HUES6 (cell line): ENCODE results near the gene CETP.
"Not testable (repeated sequence)": the region's sequence is repeated elsewhere in the genome, so short reads cannot be mapped to it uniquely, and the experiment has no call there.

Experiments used
- H3K27ac ChIP-seq: 2 replicates; pipeline ENCODE4 v1.7.0; 2013; ENCODE audit warnings: low read depth, mild to moderate bottlenecking, low read length, inconsistent platforms
- H3K27me3 ChIP-seq: 2 replicates; pipeline ENCODE4 v1.6.1; 2013; ENCODE audit warnings: low read length; ENCODE audit not compliant: control insufficient read depth, insufficient read depth
- H3K36me3 ChIP-seq: 2 replicates; pipeline ENCODE4 v1.6.1; 2013; ENCODE audit warnings: low read length; ENCODE audit not compliant: control insufficient read depth, insufficient read depth
- H3K4me1 ChIP-seq: 2 replicates; pipeline ENCODE4 v1.6.1; 2013; ENCODE audit warnings: low read length; ENCODE audit not compliant: control insufficient read depth, insufficient read depth
- H3K4me3 ChIP-seq: 2 replicates; pipeline ENCODE4 v1.5.1; 2013; ENCODE audit warnings: low read depth, low read length
- H3K9ac ChIP-seq: one replicate; pipeline ENCODE4 v1.6.1; 2013; ENCODE audit warnings: mild to moderate bottlenecking, low read length
- H3K9me3 ChIP-seq: 2 replicates; pipeline ENCODE4 v1.6.1; 2013; ENCODE audit warnings: low read depth, low read length; ENCODE audit not compliant: control insufficient read depth, insufficient read depth

CETP gene

DNA sequence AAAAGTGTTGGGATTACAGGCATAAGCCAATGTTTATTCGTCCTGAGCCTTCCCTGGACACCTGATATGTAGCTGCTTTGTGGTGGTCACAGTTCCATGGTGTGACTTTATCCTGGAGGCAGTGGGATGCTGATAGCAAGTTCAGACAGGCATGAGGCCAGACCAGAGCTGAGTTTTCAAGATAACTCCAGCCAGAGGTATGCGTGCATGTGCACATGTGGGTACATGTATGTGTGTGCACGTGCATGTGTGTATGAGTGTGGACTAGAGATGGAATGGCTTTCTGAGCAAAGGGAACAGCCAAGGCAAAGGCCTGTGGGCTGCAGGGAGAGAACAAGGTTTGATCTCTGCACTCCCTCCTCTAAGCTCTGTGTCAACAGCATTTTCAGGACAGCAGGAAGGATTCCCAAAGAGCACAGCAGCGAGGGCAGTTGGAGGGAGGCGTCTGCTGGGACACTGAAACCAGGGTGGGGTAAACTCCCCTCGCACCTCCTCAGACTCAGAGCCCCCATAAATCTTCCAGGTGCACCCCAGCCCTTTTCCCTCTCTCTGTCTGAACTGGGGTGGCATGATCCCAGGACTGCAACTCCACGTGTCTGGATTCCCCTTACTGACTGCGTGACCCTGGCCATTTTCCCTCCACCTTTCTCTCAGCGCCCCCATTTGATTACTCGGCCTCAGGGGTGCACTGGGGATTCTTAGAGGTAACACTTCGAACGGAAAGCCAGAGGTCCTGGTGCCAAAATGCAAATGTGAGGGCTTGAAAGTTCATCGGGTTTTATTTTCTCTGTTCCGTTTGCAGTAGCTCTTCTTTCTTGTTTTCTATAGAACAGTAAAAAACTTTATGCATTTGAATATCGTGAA is 42.9 kb downstream of the CETP start:
- no peaks in the 10 kb centered on the region for H3K27me3 ChIP-seq
- no peak overlapping the region for H3K4me3 ChIP-seq
- no peaks in the 10 kb centered on the region for H3K36me3 ChIP-seq
- H3K4me1 ChIP-seq = peaks cover 2% of the 10 kb centered on the region; the same call in 1 of the 2 replicates
- H3K9me3 ChIP-seq = no peaks in the 10 kb centered on the region
- H3K27ac ChIP-seq = no peak overlapping the region
- H3K9ac ChIP-seq = no peak overlapping the region

- H3K4me3 ChIP-seq, H3K9ac ChIP-seq, H3K4me1 ChIP-seq, H3K9me3 ChIP-seq, H3K27ac ChIP-seq, H3K36me3 ChIP-seq, H3K27me3 ChIP-seq: not testable (repeated sequence)
Observed at GRCh38 chr16:57005597-57005996, 43.8 kb downstream of the CETP start.

- H3K9ac ChIP-seq = no peak overlapping the region
- H3K9me3 ChIP-seq = no peaks in the 10 kb centered on the region
- no peaks in the 10 kb centered on the region for H3K27me3 ChIP-seq
- no peaks in the 10 kb centered on the region for H3K36me3 ChIP-seq
- H3K4me1 ChIP-seq = no peaks in the 10 kb centered on the region
- no peak overlapping the region for H3K4me3 ChIP-seq
- no peak overlapping the region for H3K27ac ChIP-seq
Observed at GRCh38 chr16:57007050-57007449, 45.3 kb downstream of the CETP start.

DNA sequence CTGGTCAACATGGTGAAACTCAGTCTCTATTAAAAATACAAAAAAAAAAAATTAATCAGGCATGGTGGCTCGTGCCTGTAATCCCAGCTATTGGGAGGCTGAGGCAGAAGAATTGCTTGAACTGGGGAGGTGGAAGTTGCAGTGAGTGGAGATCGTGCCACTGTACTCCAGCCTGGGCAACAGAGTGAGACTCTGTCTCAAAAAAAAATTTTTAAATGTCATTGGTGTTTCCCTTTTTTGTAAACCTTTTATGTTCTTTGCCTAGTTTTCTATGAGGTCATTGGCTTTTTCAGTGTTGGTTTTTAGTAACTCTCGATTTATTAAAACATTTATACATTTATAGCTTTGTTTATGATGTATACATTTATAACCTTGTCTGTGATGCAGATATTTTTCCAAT is 45.8 kb downstream of the CETP start:
- Histone ChIP-seq H3K9me3 (no peaks in the 10 kb centered on the region), H3K4me1 (no peaks in the 10 kb centered on the region), H3K27me3 (no peaks in the 10 kb centered on the region), H3K9ac (no peak overlapping the region), H3K36me3 (no peaks in the 10 kb centered on the region), H3K4me3 (no peak overlapping the region), H3K27ac (no peak overlapping the region)

GRCh38 chr16:57008440-57008839 is 46.7 kb downstream of the CETP start:
- H3K9ac ChIP-seq = no peak overlapping the region
- no peaks in the 10 kb centered on the region for H3K27me3 ChIP-seq
- H3K4me1 ChIP-seq = no peaks in the 10 kb centered on the region
- no peaks in the 10 kb centered on the region for H3K36me3 ChIP-seq
- H3K4me3 ChIP-seq = no peak overlapping the region
- H3K27ac ChIP-seq = no peak overlapping the region
- no peaks in the 10 kb centered on the region for H3K9me3 ChIP-seq

DNA sequence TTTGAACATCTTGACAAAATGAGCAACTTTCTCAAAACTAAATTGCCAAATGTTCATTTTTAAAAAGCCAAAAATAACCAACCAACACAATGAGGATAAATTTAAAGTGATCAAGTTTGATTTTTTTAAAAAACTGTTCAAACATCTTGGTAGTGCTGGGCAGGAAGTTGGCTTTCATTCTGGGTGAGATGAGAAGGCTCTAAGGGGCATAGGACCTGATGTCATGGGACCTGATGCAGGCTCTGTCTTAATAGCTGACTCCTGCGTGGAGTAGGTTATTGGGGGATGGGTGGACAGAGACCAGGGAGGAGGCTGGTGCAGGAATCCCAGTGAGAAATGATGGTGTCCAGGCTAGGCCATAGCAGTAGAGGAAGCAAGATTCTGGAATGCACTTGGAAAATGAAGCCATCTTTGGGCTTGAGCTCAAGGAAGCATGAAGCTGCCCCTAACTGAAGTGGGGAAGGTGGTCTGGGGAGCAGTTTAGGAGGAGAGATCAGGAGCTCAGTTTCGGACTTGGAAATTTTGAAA is 48.0 kb downstream of the CETP start:
- H3K4me3 ChIP-seq = no peak overlapping the region
- no peaks in the 10 kb centered on the region for H3K4me1 ChIP-seq
- no peak overlapping the region for H3K27ac ChIP-seq
- no peaks in the 10 kb centered on the region for H3K9me3 ChIP-seq
- no peaks in the 10 kb centered on the region for H3K36me3 ChIP-seq
- H3K9ac ChIP-seq = no peak overlapping the region
- H3K27me3 ChIP-seq = no peaks in the 10 kb centered on the region

GRCh38 chr16:57012353-57012752 is 50.6 kb downstream of the CETP start:
- H3K4me1 ChIP-seq = no peaks in the 10 kb centered on the region
- no peaks in the 10 kb centered on the region for H3K9me3 ChIP-seq
- no peak overlapping the region for H3K27ac ChIP-seq
- H3K27me3 ChIP-seq = no peaks in the 10 kb centered on the region
- H3K36me3 ChIP-seq = no peaks in the 10 kb centered on the region
- H3K4me3 ChIP-seq = no peak overlapping the region
- no peak overlapping the region for H3K9ac ChIP-seq

DNA sequence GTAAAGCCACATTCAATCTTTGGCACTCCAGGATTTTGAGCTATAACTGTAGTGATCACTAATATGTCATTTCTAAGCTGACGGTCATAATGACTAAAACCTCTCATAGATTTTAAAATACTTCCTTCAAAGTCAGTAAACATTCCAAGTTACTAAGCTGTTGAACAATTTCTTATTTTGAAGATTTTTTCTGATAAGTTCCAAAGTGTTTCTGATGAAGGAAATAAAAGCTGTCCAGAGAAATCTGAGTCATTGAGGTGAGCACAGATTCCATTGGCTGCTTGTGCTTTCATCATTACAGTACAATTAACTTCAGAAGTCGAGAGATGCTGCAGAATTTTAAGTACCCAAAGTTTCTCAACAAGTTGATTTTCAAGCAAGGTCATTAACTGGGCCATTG is 51.5 kb downstream of the CETP start:
- Histone ChIP-seq H3K4me1 (no peaks in the 10 kb centered on the region), H3K4me3 (no peak overlapping the region), H3K27ac (no peak overlapping the region), H3K27me3 (no peaks in the 10 kb centered on the region), H3K36me3 (no peaks in the 10 kb centered on the region), H3K9me3 (no peaks in the 10 kb centered on the region), H3K9ac (no peak overlapping the region)

GRCh38 chr16:57013902-57014301 is 52.2 kb downstream of the CETP start:
- Histone ChIP-seq H3K27me3 (no peaks in the 10 kb centered on the region), H3K4me1 (no peaks in the 10 kb centered on the region), H3K27ac (no peak overlapping the region), H3K36me3 (no peaks in the 10 kb centered on the region), H3K9me3 (no peaks in the 10 kb centered on the region), H3K9ac (no peak overlapping the region), H3K4me3 (no peak overlapping the region)

DNA sequence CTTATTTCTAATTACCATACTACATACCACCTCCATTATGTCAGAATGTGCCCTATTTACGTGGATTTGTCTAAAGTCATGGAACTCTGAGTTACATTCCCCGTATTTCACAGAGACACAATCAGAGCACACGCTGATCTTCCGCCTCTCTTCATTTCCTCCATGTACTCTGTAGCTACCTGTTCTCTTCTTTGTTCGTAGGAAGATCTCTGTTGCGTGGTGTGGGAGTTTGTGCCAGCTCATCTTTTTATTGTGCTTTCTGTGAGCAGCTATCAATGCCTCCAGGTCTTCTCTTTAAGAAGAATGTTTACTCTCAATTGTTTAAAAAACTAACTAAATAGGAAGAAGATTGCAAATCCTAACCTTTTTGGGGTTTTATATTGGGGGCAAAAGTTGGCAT is 54.6 kb downstream of the CETP start:
- Histone ChIP-seq H3K4me3 (no peak overlapping the region), H3K9ac (no peak overlapping the region), H3K27ac (no peak overlapping the region), H3K4me1 (no peaks in the 10 kb centered on the region), H3K9me3 (no peaks in the 10 kb centered on the region), H3K27me3 (no peaks in the 10 kb centered on the region), H3K36me3 (no peaks in the 10 kb centered on the region)

DNA sequence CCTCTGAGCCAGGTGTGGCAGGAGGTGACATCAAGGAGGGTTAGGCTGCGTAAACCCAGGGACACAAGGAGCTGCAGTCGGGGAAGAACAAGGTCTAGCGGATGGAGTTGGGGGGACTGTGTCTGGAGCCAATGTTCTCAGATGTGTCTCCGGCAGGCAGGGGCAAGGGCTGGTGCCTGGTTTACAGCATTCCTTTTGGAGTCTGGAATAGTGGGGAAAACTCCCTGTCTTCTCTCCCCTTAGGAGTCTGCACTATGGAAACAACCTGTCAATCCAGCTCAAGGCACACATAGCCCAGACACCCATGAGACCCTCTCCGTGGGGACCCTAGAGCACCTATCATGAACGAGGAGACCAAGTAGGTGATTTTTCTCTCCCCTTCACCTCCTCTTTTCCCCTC is 55.1 kb downstream of the CETP start:
- H3K9ac ChIP-seq = no peak overlapping the region
- no peaks in the 10 kb centered on the region for H3K4me1 ChIP-seq
- no peaks in the 10 kb centered on the region for H3K36me3 ChIP-seq
- H3K4me3 ChIP-seq = no peak overlapping the region
- H3K27me3 ChIP-seq = no peaks in the 10 kb centered on the region
- H3K9me3 ChIP-seq = no peaks in the 10 kb centered on the region
- H3K27ac ChIP-seq = no peak overlapping the region
